ENCODE measurements around the gene TTLL6.

TTLL6 gene

DNA sequence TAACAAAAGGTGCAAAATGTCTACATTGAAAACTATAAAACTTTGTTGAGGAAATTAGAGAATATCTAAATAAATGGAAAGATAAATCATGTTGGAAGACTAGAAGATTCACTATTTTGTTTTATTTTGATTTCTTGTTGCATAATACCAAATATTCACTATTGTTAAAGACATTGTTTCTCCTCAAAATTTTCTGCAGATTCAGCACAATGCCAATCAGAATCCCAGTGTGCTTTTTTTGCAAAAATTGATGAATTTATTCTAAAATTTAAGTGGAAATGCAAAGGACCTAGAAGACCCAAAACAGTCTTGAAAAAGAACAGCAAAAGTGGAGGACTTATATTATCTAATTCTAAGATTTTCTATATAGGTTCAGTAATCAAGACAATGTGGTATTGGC is 40.4 kb downstream of the TTLL6 start:
- no peak overlapping the region for H2AFZ ChIP-seq (ENCODE audit: low read depth, low read length)
- no peaks in the 10 kb centered on the region for H3K4me1 ChIP-seq (ENCODE audit: low read length)
- no peaks in the 10 kb centered on the region for H3K36me3 ChIP-seq (replicated peaks; ENCODE audit: low read depth, low read length)
- no peaks in the 10 kb centered on the region for H3K9me3 ChIP-seq (ENCODE audit: insufficient read depth, low read length)
- no peaks in the 10 kb centered on the region for H4K20me1 ChIP-seq (ENCODE audit: insufficient read depth, low read length)
- no peak overlapping the region for H3K27ac ChIP-seq (ENCODE audit: low read length)
- H3K9ac ChIP-seq (ENCODE audit: low read length), result no peak overlapping the region
- H3K79me2 ChIP-seq (ENCODE audit: low read length), result no peaks in the 10 kb centered on the region
- H3K27me3 ChIP-seq (ENCODE audit: low read depth, low read length), result 0 out of 2 replicates have a peak, but pooled peaks cover 3% of the 10 kb centered on the region
- TF ChIP-seq, protein P1, sequence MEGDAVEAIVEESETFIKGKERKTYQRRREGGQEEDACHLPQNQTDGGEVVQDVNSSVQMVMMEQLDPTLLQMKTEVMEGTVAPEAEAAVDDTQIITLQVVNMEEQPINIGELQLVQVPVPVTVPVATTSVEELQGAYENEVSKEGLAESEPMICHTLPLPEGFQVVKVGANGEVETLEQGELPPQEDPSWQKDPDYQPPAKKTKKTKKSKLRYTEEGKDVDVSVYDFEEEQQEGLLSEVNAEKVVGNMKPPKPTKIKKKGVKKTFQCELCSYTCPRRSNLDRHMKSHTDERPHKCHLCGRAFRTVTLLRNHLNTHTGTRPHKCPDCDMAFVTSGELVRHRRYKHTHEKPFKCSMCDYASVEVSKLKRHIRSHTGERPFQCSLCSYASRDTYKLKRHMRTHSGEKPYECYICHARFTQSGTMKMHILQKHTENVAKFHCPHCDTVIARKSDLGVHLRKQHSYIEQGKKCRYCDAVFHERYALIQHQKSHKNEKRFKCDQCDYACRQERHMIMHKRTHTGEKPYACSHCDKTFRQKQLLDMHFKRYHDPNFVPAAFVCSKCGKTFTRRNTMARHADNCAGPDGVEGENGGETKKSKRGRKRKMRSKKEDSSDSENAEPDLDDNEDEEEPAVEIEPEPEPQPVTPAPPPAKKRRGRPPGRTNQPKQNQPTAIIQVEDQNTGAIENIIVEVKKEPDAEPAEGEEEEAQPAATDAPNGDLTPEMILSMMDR (IDR thresholded peaks at IDR 0.05; ENCODE audit: low read depth, low read length), result no peak
- TF ChIP-seq EZH2phosphoT487 (IDR thresholded peaks at IDR 0.05; ENCODE audit: low read depth), result no peak
- no peak overlapping the region for H3K4me3 ChIP-seq (ENCODE audit: low read length)
- no peak overlapping the region for H3K4me2 ChIP-seq (ENCODE audit: low read length)

- no peak for TF ChIP-seq EZH2phosphoT487 (IDR thresholded peaks at IDR 0.05; ENCODE audit: low read depth)
- TF ChIP-seq, protein P1 (IDR thresholded peaks at IDR 0.05; ENCODE audit: low read depth, low read length), result no peak
- Histone ChIP-seq H3K9me3 (ENCODE audit: insufficient read depth, low read length) (no peaks in the 10 kb centered on the region), H3K27ac (ENCODE audit: low read length) (no peak overlapping the region), H4K20me1 (ENCODE audit: insufficient read depth, low read length) (no peaks in the 10 kb centered on the region), H3K4me2 (ENCODE audit: low read length) (no peak overlapping the region), H3K9ac (ENCODE audit: low read length) (no peak overlapping the region), H3K36me3 (replicated peaks; ENCODE audit: low read depth, low read length) (no peaks in the 10 kb centered on the region), H3K79me2 (ENCODE audit: low read length) (no peaks in the 10 kb centered on the region), H3K4me1 (ENCODE audit: low read length) (peaks cover 5% of the 10 kb centered on the region; the same call in 1 of the 2 replicates), H3K4me3 (ENCODE audit: low read length) (no peak overlapping the region), H2AFZ (ENCODE audit: low read depth, low read length) (no peak overlapping the region), H3K27me3 (ENCODE audit: low read depth, low read length) (no peaks in the 10 kb centered on the region)
Observed at GRCh38 chr17:48773245-48773644, 43.8 kb downstream of the TTLL6 start.

DNA sequence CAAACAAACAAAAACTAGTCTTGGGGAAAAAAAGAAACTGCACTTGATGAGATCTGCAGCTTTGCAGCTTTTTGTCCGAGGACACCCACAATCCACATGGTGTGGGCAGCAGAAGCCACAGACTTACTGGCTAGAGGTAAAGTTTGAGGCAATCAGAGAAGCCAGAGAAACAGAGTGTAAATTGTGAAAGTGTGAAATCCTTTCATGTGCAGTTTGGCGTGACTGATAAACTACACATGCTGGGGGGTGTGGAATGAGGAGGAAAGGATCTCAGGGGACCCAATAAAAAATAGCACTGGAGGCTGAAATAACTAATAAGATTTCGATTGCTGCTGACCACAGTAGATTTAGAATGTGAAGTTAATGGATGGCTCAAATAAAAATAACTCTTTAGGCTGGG is 46.1 kb downstream of the TTLL6 start:
- H3K27me3 ChIP-seq (ENCODE audit: low read depth, low read length), result no peaks in the 10 kb centered on the region
- no peaks in the 10 kb centered on the region for H3K9me3 ChIP-seq (ENCODE audit: insufficient read depth, low read length)
- H3K36me3 ChIP-seq (replicated peaks; ENCODE audit: low read depth, low read length), result no peaks in the 10 kb centered on the region
- no peak overlapping the region for H2AFZ ChIP-seq (ENCODE audit: low read depth, low read length)
- no peak overlapping the region for H3K9ac ChIP-seq (ENCODE audit: low read length)
- no peak overlapping the region for H3K4me2 ChIP-seq (ENCODE audit: low read length)
- no peak overlapping the region for H3K27ac ChIP-seq (ENCODE audit: low read length)
- TF ChIP-seq EZH2phosphoT487 (IDR thresholded peaks at IDR 0.05; ENCODE audit: low read depth), result no peak
- TF ChIP-seq, protein P1 (IDR thresholded peaks at IDR 0.05; ENCODE audit: low read depth, low read length), result no peak
- H3K79me2 ChIP-seq (ENCODE audit: low read length), result no peaks in the 10 kb centered on the region
- no peaks in the 10 kb centered on the region for H4K20me1 ChIP-seq (ENCODE audit: insufficient read depth, low read length)
- peaks cover 5% of the 10 kb centered on the region; the same call in 1 of the 2 replicates for H3K4me1 ChIP-seq (ENCODE audit: low read length)
- no peak overlapping the region for H3K4me3 ChIP-seq (ENCODE audit: low read length)

GRCh38 chr17:48769009-48769675 is 47.9 kb downstream of the TTLL6 start:
- H3K4me2 ChIP-seq (ENCODE audit: low read length), result no peak overlapping the region
- no peaks in the 10 kb centered on the region for H4K20me1 ChIP-seq (ENCODE audit: insufficient read depth, low read length)
- no peaks in the 10 kb centered on the region for H3K36me3 ChIP-seq (replicated peaks; ENCODE audit: low read depth, low read length)
- H3K4me3 ChIP-seq (ENCODE audit: low read length), result no peak overlapping the region
- no peaks in the 10 kb centered on the region for H3K9me3 ChIP-seq (ENCODE audit: insufficient read depth, low read length)
- H2AFZ ChIP-seq (ENCODE audit: low read depth, low read length), result peak overlapping the region; percentile 72
- H3K27ac ChIP-seq (ENCODE audit: low read length), result no peak overlapping the region
- TF ChIP-seq, protein P1 (IDR thresholded peaks at IDR 0.05; ENCODE audit: low read depth, low read length), result no peak
- TF ChIP-seq EZH2phosphoT487 (IDR thresholded peaks at IDR 0.05; ENCODE audit: low read depth), result no peak
- H3K9ac ChIP-seq (ENCODE audit: low read length), result no peak overlapping the region
- H3K27me3 ChIP-seq (ENCODE audit: low read depth, low read length), result no peaks in the 10 kb centered on the region
- peaks cover 5% of the 10 kb centered on the region; the same call in 1 of the 2 replicates for H3K4me1 ChIP-seq (ENCODE audit: low read length)
- H3K79me2 ChIP-seq (ENCODE audit: low read length), result no peaks in the 10 kb centered on the region

All from OCI-LY3 (cell line).